Thoracic aorta (tissue), 2 donors: ENCODE results near the gene CABLES2. TPM values are rescaled to one million over a fixed set of nuclear protein-coding genes. Genes with fewer than 3 reads are reported as not detected.

ENCODE experiments used
- ATAC-seq: fragments of 150-250 bp; one replicate; pipeline ENCODE4 v1.8.0; 2017; ENCODE audit warnings: low read depth; ENCODE audit not compliant: insufficient number of reproducible peaks, low FRiP score
- DNase-seq: peaks from one replicate; pipeline ENCODE4 v3.0.0-alpha.2; 2020; ENCODE audit warnings: low spot score
- H3K27ac ChIP-seq, 2 donors: fragments of 200-600 bp; sonication (generic); 1 replicate in 1 of 2; 2 replicates in 1 of 2; pipeline ENCODE4 v1.5.1; 2016; ENCODE audit warnings: mild to moderate bottlenecking in 2 of 2, moderate library complexity in 2 of 2
- H3K27me3 ChIP-seq: fragments of 200-600 bp; sonication (generic); replicated peaks from 2 replicates; pipeline ENCODE4 v1.6.0; 2016; ENCODE audit warnings: mild to moderate bottlenecking; ENCODE audit not compliant: insufficient read depth
- H3K36me3 ChIP-seq: fragments of 200-600 bp; sonication (generic); one replicate; pipeline ENCODE4 v1.5.1; 2016
- H3K4me1 ChIP-seq, 2 donors: fragments of 200-600 bp; sonication (generic); 1 replicate in 1 of 2; 2 replicates in 1 of 2; pipeline versions ENCODE4 v1.5.1 to v1.6.0; 2016; ENCODE audit warnings: low read depth in 2 of 2, mild to moderate bottlenecking in 1 of 2; ENCODE audit not compliant: control insufficient read depth in 1 of 2
- H3K4me3 ChIP-seq: fragments of 200-600 bp; sonication (generic); 2 replicates; pipeline ENCODE4 v1.5.1; 2016; ENCODE audit warnings: mild to moderate bottlenecking
- H3K9me3 ChIP-seq: fragments of 200-600 bp; sonication (generic); 2 replicates; pipeline ENCODE4 v1.5.1; 2016
- CTCF ChIP-seq: fragments of 200-600 bp; sonication (generic); IDR thresholded peaks from one replicate; pipeline ENCODE4 v1.5.1; 2019; ENCODE audit warnings: antibody characterized with exemption
- total RNA-seq, 2 donors: library from RNA; depleted of rRNA; stranded (reverse); fragments of >200 nt; gene quantifications; one replicate each; pipeline versions ENCODE4 v1.1.0 to v1.2.3, GENCODE V29; 2016

CABLES2 gene
- total RNA-seq, 2 donors from 2014 or later: 2.1 to 9.2 TPM

GRCh38 chr20:62441987-62442539, 35.0 kb upstream of the CABLES2 start:
- H3K36me3 ChIP-seq: no peaks in the 10 kb centered on the region
- no peak for TF ChIP-seq CTCF
- H3K27ac ChIP-seq: no peak overlapping the region
- peaks cover 0 to 6% of the 10 kb centered on the region in 2 donors for H3K4me1 ChIP-seq
- H3K9me3 ChIP-seq: no peaks in the 10 kb centered on the region
- no peaks in the 10 kb centered on the region for H3K27me3 ChIP-seq
- no peak for ATAC-seq
- DNase-seq: no peak
- H3K4me3 ChIP-seq: no peak overlapping the region

DNA sequence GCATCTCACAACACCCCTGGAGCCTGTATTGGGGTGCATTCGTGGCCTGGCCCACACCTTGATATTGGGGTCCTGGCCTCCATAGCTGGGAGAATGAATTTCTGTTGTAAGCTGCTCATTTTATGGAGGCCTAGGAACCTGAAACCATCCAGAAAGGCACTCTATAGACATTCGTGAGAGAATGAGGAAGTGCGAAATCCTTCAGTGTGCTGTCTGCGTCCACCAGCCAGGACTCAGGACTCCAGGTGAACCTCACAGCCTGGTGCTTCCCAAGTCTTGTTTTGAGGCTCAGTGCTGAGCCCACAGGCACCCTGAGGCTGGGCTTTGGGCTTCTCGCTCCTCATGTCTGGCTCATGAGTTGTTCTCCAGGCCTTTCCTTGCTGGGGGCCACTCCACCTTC, 32.1 kb upstream of the CABLES2 start:
- H3K27me3 ChIP-seq: no peaks in the 10 kb centered on the region
- ATAC-seq: no peak
- no peak for DNase-seq
- H3K9me3 ChIP-seq: no peaks in the 10 kb centered on the region
- H3K27ac ChIP-seq: no peak overlapping the region
- H3K4me1 ChIP-seq: peaks cover 3 to 11% of the 10 kb centered on the region in 2 donors
- no peaks in the 10 kb centered on the region for H3K36me3 ChIP-seq
- no peak overlapping the region for H3K4me3 ChIP-seq
- no peak for TF ChIP-seq CTCF

DNA sequence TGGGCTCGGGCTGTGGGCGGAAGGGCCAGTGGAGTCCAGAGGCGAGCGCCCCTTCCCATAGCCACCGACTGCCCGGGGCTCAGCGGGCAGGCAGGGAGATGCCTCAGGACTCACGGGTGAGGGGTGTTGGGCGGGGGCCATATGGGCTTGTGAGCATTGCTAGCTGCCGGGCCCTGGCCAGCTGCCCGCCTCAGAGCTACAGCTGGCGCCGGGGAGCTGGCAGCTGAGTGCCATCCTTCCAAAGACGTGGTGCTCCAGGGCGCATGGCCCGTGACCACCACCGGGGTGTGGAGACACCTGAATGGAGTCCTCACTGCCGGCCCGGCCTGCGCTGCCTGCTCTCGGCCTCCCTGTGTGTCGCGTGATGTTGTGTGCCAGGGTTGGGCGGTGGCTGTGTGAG, 30.8 kb upstream of the CABLES2 start:
- no peaks in the 10 kb centered on the region for H3K9me3 ChIP-seq
- H3K27me3 ChIP-seq: no peaks in the 10 kb centered on the region
- H3K36me3 ChIP-seq: no peaks in the 10 kb centered on the region
- ATAC-seq: no peak
- H3K4me1 ChIP-seq: peaks cover 9 to 23% of the 10 kb centered on the region in 2 donors
- no peak for DNase-seq
- H3K4me3 ChIP-seq: no peak overlapping the region
- no peak for TF ChIP-seq CTCF
- no peak overlapping the region for H3K27ac ChIP-seq

- no peaks in the 10 kb centered on the region for H3K9me3 ChIP-seq
- H3K27me3 ChIP-seq: no peaks in the 10 kb centered on the region
- no peak overlapping the region for H3K4me3 ChIP-seq
- DNase-seq: no peak
- ATAC-seq: no peak
- H3K36me3 ChIP-seq: no peaks in the 10 kb centered on the region
- no peak for TF ChIP-seq CTCF
- H3K27ac ChIP-seq: no peak overlapping the region
- peaks cover 9 to 23% of the 10 kb centered on the region in 2 donors for H3K4me1 ChIP-seq
Observed at GRCh38 chr20:62437496-62437895, 30.4 kb upstream of the CABLES2 start.

DNA sequence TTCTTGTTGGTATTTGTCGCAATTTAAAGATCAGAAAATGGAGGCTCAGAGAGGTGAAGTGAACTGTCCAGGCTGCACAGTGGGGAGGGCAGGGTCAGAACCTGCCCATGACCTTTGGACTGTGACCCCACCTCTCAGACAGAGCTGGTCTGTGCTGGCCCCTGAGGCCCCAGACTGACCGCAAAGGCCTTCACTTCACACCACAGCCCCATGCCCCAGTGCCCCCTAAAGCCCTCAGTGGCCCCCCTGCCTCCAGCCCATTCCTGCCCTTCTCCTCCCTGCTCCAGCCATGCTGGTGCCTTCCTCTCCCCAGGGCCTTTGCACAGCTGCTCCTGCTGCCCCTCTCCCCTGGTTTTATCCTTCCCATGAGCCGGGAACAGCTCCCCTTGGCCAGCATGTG, 29.6 kb upstream of the CABLES2 start:
- Histone ChIP-seq H3K36me3 (no peaks in the 10 kb centered on the region), H3K27me3 (no peaks in the 10 kb centered on the region), H3K4me3 (no peak overlapping the region), H3K9me3 (no peaks in the 10 kb centered on the region), H3K4me1 (peaks cover 9 to 23% of the 10 kb centered on the region in 2 donors), H3K27ac (no peak overlapping the region)
- DNase-seq (no peak), ATAC-seq (no peak)
- TF ChIP-seq CTCF: no peak
